ENCODE results near the gene INPP4B.

The INPP4B gene

DNA sequence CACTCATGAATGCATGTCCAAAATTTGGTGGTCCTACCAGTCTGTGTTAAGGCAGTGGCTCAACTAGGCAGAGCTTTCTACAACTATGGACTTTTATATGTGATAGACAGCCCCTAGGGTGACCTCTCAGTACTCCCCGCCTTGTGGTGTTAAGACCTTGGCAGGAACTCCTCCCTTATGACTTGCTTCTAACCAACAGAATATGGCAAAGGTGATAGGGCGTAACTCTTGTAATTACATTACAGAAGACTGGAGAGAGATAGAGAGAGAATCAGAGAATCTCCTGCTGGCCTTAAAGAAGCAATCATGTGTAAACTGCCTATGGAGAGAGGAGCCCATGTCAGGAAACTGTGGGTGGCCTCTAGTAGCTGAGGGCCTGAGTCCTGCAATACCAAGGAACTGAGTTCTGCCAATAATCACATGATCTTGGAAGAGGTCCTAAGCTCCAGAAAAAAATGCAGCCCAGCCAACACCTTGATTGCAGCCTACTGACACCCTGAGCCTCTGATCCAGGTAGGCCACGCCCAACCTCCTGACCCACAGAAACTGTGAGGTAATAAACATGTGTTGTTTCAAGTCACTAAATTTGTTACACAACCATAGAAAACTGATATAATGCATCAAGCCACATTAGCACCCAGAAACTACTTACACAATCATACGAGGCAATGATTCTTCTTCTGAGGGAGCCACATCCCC lies 68.9 kb downstream of the INPP4B start:
- no peaks in the 10 kb centered on the region for H3K4me1 ChIP-seq (ENCODE audit: insufficient read depth, low read length)
- no peak overlapping the region for H3K9ac ChIP-seq (ENCODE audit: low read depth, low read length)
- no peaks in the 10 kb centered on the region for H3K9me3 ChIP-seq (ENCODE audit: insufficient read depth, low read depth, low read length)
- no peak overlapping the region for H3K4me3 ChIP-seq (ENCODE audit: low read length)
- H3K27me3 ChIP-seq (ENCODE audit: insufficient read depth, low read length) = no peaks in the 10 kb centered on the region
- no peak overlapping the region for H3K27ac ChIP-seq (ENCODE audit: low read length)
- H3K36me3 ChIP-seq (ENCODE audit: insufficient read depth, low read depth, low read length) = no peaks in the 10 kb centered on the region

DNA sequence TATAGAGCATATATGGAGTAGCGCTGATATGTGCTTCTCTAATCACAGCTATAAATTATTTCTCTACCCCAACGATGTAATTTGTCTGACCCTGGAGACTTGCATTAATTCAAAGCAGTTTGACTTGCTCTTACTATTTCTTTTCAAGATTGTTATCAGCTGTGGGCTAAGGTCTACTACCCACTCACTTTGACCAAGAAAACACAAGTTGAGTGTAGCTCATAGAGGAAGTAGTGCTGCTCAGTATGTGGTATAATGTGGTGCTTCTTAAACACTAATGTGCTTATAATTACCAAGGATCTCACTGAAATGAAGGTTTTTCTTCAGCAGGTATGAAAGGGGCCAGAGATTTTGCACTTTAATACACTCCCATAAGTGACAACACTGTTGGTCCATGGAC lies 70.1 kb downstream of the INPP4B start:
- H3K4me1 ChIP-seq (ENCODE audit: insufficient read depth, low read length) = no peaks in the 10 kb centered on the region
- no peaks in the 10 kb centered on the region for H3K27me3 ChIP-seq (ENCODE audit: insufficient read depth, low read length)
- no peaks in the 10 kb centered on the region for H3K36me3 ChIP-seq (ENCODE audit: insufficient read depth, low read depth, low read length)
- H3K9ac ChIP-seq (ENCODE audit: low read depth, low read length) = no peak overlapping the region
- no peaks in the 10 kb centered on the region for H3K9me3 ChIP-seq (ENCODE audit: insufficient read depth, low read depth, low read length)
- H3K27ac ChIP-seq (ENCODE audit: low read length) = no peak overlapping the region
- no peak overlapping the region for H3K4me3 ChIP-seq (ENCODE audit: low read length)

- H3K27me3 ChIP-seq (ENCODE audit: insufficient read depth, low read length) = no peaks in the 10 kb centered on the region
- H3K27ac ChIP-seq (ENCODE audit: low read length) = no peak overlapping the region
- H3K36me3 ChIP-seq (ENCODE audit: insufficient read depth, low read depth, low read length) = no peaks in the 10 kb centered on the region
- no peak overlapping the region for H3K4me3 ChIP-seq (ENCODE audit: low read length)
- H3K4me1 ChIP-seq (ENCODE audit: insufficient read depth, low read length) = no peaks in the 10 kb centered on the region
- no peak overlapping the region for H3K9ac ChIP-seq (ENCODE audit: low read depth, low read length)
- H3K9me3 ChIP-seq (ENCODE audit: insufficient read depth, low read depth, low read length) = no peaks in the 10 kb centered on the region
Measured at GRCh38 chr4:142773505-142773904, 72.6 kb downstream of the INPP4B start.

GRCh38 chr4:142762280-142762679 lies 83.8 kb downstream of the INPP4B start:
- no peak overlapping the region for H3K9ac ChIP-seq (ENCODE audit: low read depth, low read length)
- no peaks in the 10 kb centered on the region for H3K36me3 ChIP-seq (ENCODE audit: insufficient read depth, low read depth, low read length)
- no peaks in the 10 kb centered on the region for H3K27me3 ChIP-seq (ENCODE audit: insufficient read depth, low read length)
- H3K4me1 ChIP-seq (ENCODE audit: insufficient read depth, low read length) = no peaks in the 10 kb centered on the region
- H3K9me3 ChIP-seq (ENCODE audit: insufficient read depth, low read depth, low read length) = no peaks in the 10 kb centered on the region
- no peak overlapping the region for H3K4me3 ChIP-seq (ENCODE audit: low read length)
- H3K27ac ChIP-seq (ENCODE audit: low read length) = no peak overlapping the region

- H3K4me1 ChIP-seq (ENCODE audit: insufficient read depth, low read length) = no peaks in the 10 kb centered on the region
- H3K27me3 ChIP-seq (ENCODE audit: insufficient read depth, low read length) = no peaks in the 10 kb centered on the region
Measured at GRCh38 chr4:142752202-142752786, 93.8 kb downstream of the INPP4B start.

DNA sequence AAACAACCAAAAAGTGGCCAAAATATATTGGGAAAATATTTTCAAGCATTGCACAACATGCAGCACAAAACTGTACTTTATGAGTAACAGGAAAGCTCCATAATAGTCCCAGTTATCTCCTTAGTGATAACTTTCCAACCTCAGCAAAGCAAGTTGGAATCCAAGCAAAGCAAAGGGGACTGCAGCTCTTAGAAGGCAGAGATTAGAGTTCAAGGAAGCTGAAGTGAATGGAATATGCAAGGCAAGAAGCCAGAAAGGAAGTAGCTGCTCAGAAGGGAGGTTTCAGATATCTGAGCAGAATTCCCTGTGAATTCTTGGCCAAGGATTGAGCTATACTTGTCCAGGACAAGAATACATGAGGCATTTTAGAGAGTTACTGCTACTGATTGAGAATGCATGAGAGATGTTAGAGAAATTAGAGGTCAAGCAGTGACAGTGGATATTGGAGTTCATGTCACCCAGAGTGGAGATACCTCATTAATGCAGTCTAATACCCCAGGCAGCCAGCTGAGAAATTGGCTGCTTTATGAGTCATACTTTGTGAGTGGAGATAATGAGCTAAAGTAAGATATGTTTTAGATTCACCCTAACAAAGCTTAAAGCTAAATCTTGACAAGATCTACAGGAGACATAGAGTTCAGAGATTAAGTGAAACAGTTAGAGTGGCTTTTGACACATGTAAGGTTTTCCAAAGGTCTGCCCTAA lies 102.8 kb downstream of the INPP4B start:
- no peak overlapping the region for H3K9ac ChIP-seq (ENCODE audit: low read depth, low read length)
- no peaks in the 10 kb centered on the region for H3K36me3 ChIP-seq (ENCODE audit: insufficient read depth, low read depth, low read length)
- H3K4me3 ChIP-seq (ENCODE audit: low read length) = no peak overlapping the region
- H3K27ac ChIP-seq (ENCODE audit: low read length) = no peak overlapping the region
- H3K27me3 ChIP-seq (ENCODE audit: insufficient read depth, low read length) = no peaks in the 10 kb centered on the region
- H3K4me1 ChIP-seq (ENCODE audit: insufficient read depth, low read length) = no peaks in the 10 kb centered on the region
- H3K9me3 ChIP-seq (ENCODE audit: insufficient read depth, low read depth, low read length) = no peaks in the 10 kb centered on the region; the same call in 1 of the 2 replicates

More at GRCh38 chr4:142752202-142752786, 93.8 kb downstream of the INPP4B start:
- Histone ChIP-seq H3K36me3 (ENCODE audit: insufficient read depth, low read depth, low read length) (no peaks in the 10 kb centered on the region), H3K4me3 (ENCODE audit: low read length) (no peak overlapping the region), H3K9me3 (ENCODE audit: insufficient read depth, low read depth, low read length) (no peaks in the 10 kb centered on the region), H3K9ac (ENCODE audit: low read depth, low read length) (no peak overlapping the region), H3K27ac (ENCODE audit: low read length) (no peak overlapping the region)

DNA sequence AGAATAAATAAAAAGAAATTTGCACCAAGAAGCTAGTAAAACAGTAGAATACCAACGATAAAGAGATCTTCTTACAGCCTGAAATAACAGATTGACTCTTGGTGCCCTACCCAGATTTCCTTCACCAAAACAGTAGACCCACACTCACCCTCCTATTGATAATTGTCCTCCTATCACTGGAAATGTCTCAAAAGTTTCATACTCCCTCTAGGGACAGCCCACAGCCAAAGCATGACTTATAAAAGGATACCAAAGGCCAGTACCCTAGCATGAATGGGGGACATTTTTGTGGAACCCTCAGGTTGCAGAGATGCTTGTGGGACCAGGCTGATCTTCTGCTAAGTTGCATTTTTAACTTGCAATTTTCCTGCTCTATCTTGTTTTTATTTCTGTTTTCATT lies 104.1 kb downstream of the INPP4B start:
- no peaks in the 10 kb centered on the region for H3K4me1 ChIP-seq (ENCODE audit: insufficient read depth, low read length)
- H3K27me3 ChIP-seq (ENCODE audit: insufficient read depth, low read length) = no peaks in the 10 kb centered on the region
- H3K27ac ChIP-seq (ENCODE audit: low read length) = no peak overlapping the region
- no peak overlapping the region for H3K9ac ChIP-seq (ENCODE audit: low read depth, low read length)
- H3K4me3 ChIP-seq (ENCODE audit: low read length) = no peak overlapping the region
- no peaks in the 10 kb centered on the region; the same call in 1 of the 2 replicates for H3K9me3 ChIP-seq (ENCODE audit: insufficient read depth, low read depth, low read length)
- no peaks in the 10 kb centered on the region for H3K36me3 ChIP-seq (ENCODE audit: insufficient read depth, low read depth, low read length)

- Histone ChIP-seq H3K9me3 (ENCODE audit: insufficient read depth, low read depth, low read length) (no peaks in the 10 kb centered on the region), H3K4me1 (ENCODE audit: insufficient read depth, low read length) (no peaks in the 10 kb centered on the region), H3K4me3 (ENCODE audit: low read length) (no peak overlapping the region), H3K36me3 (ENCODE audit: insufficient read depth, low read depth, low read length) (no peaks in the 10 kb centered on the region), H3K27me3 (ENCODE audit: insufficient read depth, low read length) (no peaks in the 10 kb centered on the region), H3K27ac (ENCODE audit: low read length) (no peak overlapping the region), H3K9ac (ENCODE audit: low read depth, low read length) (no peak overlapping the region)
Measured at GRCh38 chr4:142728233-142728632, 117.9 kb downstream of the INPP4B start.

DNA sequence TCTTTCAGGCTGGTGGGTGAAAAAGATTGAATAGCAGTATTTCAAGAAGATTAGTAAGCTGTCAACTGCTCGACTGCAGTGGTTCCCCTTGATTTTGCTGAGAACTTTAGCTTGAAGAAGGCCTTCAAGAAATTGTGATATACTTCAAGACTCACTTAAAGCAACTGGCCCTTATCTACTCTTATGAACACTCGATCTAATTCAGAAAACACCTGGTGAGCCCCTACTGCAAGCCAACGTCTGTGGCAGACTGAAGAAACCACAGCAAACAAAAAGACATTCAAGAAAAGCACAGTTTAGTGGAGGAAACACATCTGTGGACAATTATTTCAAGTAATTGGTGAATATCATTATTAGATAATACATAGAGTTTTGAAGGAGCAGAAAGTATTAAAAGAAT lies 119.0 kb downstream of the INPP4B start:
- Histone ChIP-seq H3K36me3 (ENCODE audit: insufficient read depth, low read depth, low read length) (no peaks in the 10 kb centered on the region), H3K4me1 (ENCODE audit: insufficient read depth, low read length) (no peaks in the 10 kb centered on the region), H3K9ac (ENCODE audit: low read depth, low read length) (no peak overlapping the region), H3K27me3 (ENCODE audit: insufficient read depth, low read length) (no peaks in the 10 kb centered on the region), H3K9me3 (ENCODE audit: insufficient read depth, low read depth, low read length) (no peaks in the 10 kb centered on the region), H3K27ac (ENCODE audit: low read length) (no peak overlapping the region), H3K4me3 (ENCODE audit: low read length) (no peak overlapping the region)

DNA sequence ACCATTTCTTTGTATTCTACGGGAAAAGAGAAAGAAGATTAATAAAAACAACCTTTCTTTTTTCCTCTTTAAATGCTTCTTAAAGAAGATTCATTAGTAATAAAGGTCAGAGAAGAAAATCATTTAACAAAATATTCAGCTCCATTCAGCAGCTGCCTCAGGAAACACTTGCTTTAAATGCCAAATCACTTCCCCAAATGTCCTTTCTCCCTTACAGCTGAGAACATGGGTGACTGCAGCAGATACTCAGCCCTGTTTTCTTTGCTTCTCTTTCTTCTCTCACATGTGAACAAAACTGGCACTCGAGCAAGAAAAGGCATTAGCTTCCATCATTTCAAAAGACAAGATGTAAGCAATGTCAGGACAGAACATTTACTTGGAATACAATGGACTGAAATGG lies 120.2 kb downstream of the INPP4B start:
- Histone ChIP-seq H3K27ac (ENCODE audit: low read length) (no peak overlapping the region), H3K4me1 (ENCODE audit: insufficient read depth, low read length) (no peaks in the 10 kb centered on the region), H3K4me3 (ENCODE audit: low read length) (no peak overlapping the region), H3K9me3 (ENCODE audit: insufficient read depth, low read depth, low read length) (no peaks in the 10 kb centered on the region), H3K9ac (ENCODE audit: low read depth, low read length) (no peak overlapping the region), H3K27me3 (ENCODE audit: insufficient read depth, low read length) (no peaks in the 10 kb centered on the region), H3K36me3 (ENCODE audit: insufficient read depth, low read depth, low read length) (no peaks in the 10 kb centered on the region)

- H3K9me3 ChIP-seq (ENCODE audit: insufficient read depth, low read depth, low read length) = no peaks in the 10 kb centered on the region
- H3K36me3 ChIP-seq (ENCODE audit: insufficient read depth, low read depth, low read length) = no peaks in the 10 kb centered on the region
- H3K4me1 ChIP-seq (ENCODE audit: insufficient read depth, low read length) = no peaks in the 10 kb centered on the region
- H3K9ac ChIP-seq (ENCODE audit: low read depth, low read length) = no peak overlapping the region
- no peak overlapping the region for H3K4me3 ChIP-seq (ENCODE audit: low read length)
- peaks cover 16% of the 10 kb centered on the region for H3K27me3 ChIP-seq (ENCODE audit: insufficient read depth, low read length)
- H3K27ac ChIP-seq (ENCODE audit: low read length) = no peak overlapping the region
Measured at GRCh38 chr4:142721187-142721586, 124.9 kb downstream of the INPP4B start.
